PC-3 (cell line): ENCODE results near the gene SUMO3. TPM values are rescaled to one million over a fixed set of nuclear protein-coding genes. Genes with fewer than 3 reads are reported as not detected.

Source experiments
- ATAC-seq: fragments of 200-7000 bp; cut with Tn5 transposase; 2 replicates; pipeline ENCODE4 v1.9.1; 2020; ENCODE audit warnings: mild to moderate bottlenecking, moderate library complexity
- BruUV-seq: library from RNA; stranded (reverse); fragments of 400-500 nt; replicated peaks from 2 replicates; lab custom pipeline; 2021; lab: Mats Ljungman, UMichigan
- CTCF ChIA-PET: fragments of 300-600 bp; sonication (Branson Sonifier 250); formaldehyde crosslinking; loops from one replicate; lab custom pipeline; 2022; ENCODE audit warnings: antibody characterized with exemption; lab: Charles Lee
- POLR2A ChIA-PET: fragments of 300-600 bp; sonication (Branson Sonifier 250); formaldehyde crosslinking; loops from one replicate; lab custom pipeline; 2022; ENCODE audit warnings: antibody characterized with exemption; ENCODE audit not compliant: unreplicated experiment; lab: Charles Lee
- DNase-seq: peaks from one replicate; pipeline ENCODE4 v3.0.0-alpha.2; 2015
- H2AFZ ChIP-seq: fragments of 300-600 bp; sonication (generic); 2 replicates; pipeline ENCODE4 v1.6.0; 2016; ENCODE audit warnings: antibody characterized with exemption, low read length
- H3F3A ChIP-seq: fragments of 300-600 bp; sonication (generic); one replicate; pipeline ENCODE4 v1.6.0; 2017; ENCODE audit warnings: antibody characterized with exemption, low read length, control low read depth, mild to moderate bottlenecking; ENCODE audit not compliant: unreplicated experiment
- H3K27ac ChIP-seq: fragments of 300-600 bp; sonication (generic); 2 replicates; pipeline ENCODE4 v1.5.1; 2016; ENCODE audit warnings: mild to moderate bottlenecking, low read length
- H3K27me3 ChIP-seq: fragments of 300-600 bp; sonication (generic); 2 replicates; pipeline ENCODE4 v1.6.1; 2016; ENCODE audit warnings: low read length, mixed read lengths
- H3K36me3 ChIP-seq: fragments of 300-600 bp; sonication (generic); 2 replicates; pipeline ENCODE4 v1.6.1; 2016; ENCODE audit warnings: low read depth, mixed run types, low read length, mixed read lengths
- H3K4me1 ChIP-seq: fragments of 300-600 bp; sonication (generic); 2 replicates; pipeline ENCODE4 v1.5.1; 2016; ENCODE audit warnings: low read length; ENCODE audit not compliant: insufficient read depth
- H3K4me2 ChIP-seq: fragments of 300-600 bp; sonication (generic); 2 replicates; pipeline ENCODE4 v1.6.0; 2016; ENCODE audit warnings: low read length
- H3K4me3 ChIP-seq: fragments of 300-600 bp; sonication (generic); 2 replicates; pipeline ENCODE4 v1.5.1; 2016; ENCODE audit warnings: mild to moderate bottlenecking, low read length, mixed read lengths
- H3K79me2 ChIP-seq: fragments of 300-600 bp; sonication (generic); 2 replicates; pipeline ENCODE4 v1.6.1; 2017; ENCODE audit warnings: low read length, mixed read lengths
- H3K9ac ChIP-seq: fragments of 300-600 bp; sonication (generic); 2 replicates; pipeline ENCODE4 v1.6.0; 2016; ENCODE audit warnings: mild to moderate bottlenecking, low read length
- H3K9me2 ChIP-seq: fragments of 300-600 bp; sonication (generic); replicated peaks from 2 replicates; pipeline ENCODE4 v1.6.1; 2016; ENCODE audit warnings: mixed run types, low read length, mixed read lengths
- H3K9me3 ChIP-seq: fragments of 300-600 bp; sonication (generic); 2 replicates; pipeline ENCODE4 v1.6.1; 2016; ENCODE audit warnings: low read length, mixed read lengths
- H4K20me1 ChIP-seq: fragments of 300-600 bp; sonication (generic); 2 replicates; pipeline ENCODE4 v1.6.1; 2016; ENCODE audit warnings: low read length, mixed read lengths
- EZH2 ChIP-seq: fragments of 300-600 bp; sonication (generic); IDR thresholded peaks from one replicate; pipeline ENCODE4 v1.6.1; 2017; ENCODE audit warnings: antibody characterized with exemption, mild to moderate bottlenecking, low read length; ENCODE audit not compliant: unreplicated experiment
- EZH2phosphoT487 ChIP-seq: fragments of 300-600 bp; sonication (generic); IDR thresholded peaks from 2 replicates; pipeline ENCODE4 v1.6.1; 2018; ENCODE audit warnings: mild to moderate bottlenecking, antibody characterized with exemption, low read length, borderline replicate concordance
- intact Hi-C: fragments of 100-400 bp; cut with micrococcal nuclease; formaldehyde crosslinking; loops from 2 replicates; pipeline ENCODE4 v1.9.0; 2023
- total RNA-seq: library from RNA; depleted of rRNA; stranded (reverse); fragments of >200 nt; gene quantifications from 2 replicates; pipeline ENCODE4 v1.2.3, GENCODE V29; 2014
- TF ChIP-seq, protein P1 (sequence below): fragments of 300-600 bp; sonication (generic); conservative IDR thresholded peaks from 2 replicates; pipeline ENCODE4 v1.5.1; 2017; ENCODE audit warnings: antibody characterized with exemption, low read depth, mild to moderate bottlenecking, low read length

SUMO3 gene
- total RNA-seq, 1 experiment from 2014 or later: 242 TPM

- TF ChIP-seq, protein P1, sequence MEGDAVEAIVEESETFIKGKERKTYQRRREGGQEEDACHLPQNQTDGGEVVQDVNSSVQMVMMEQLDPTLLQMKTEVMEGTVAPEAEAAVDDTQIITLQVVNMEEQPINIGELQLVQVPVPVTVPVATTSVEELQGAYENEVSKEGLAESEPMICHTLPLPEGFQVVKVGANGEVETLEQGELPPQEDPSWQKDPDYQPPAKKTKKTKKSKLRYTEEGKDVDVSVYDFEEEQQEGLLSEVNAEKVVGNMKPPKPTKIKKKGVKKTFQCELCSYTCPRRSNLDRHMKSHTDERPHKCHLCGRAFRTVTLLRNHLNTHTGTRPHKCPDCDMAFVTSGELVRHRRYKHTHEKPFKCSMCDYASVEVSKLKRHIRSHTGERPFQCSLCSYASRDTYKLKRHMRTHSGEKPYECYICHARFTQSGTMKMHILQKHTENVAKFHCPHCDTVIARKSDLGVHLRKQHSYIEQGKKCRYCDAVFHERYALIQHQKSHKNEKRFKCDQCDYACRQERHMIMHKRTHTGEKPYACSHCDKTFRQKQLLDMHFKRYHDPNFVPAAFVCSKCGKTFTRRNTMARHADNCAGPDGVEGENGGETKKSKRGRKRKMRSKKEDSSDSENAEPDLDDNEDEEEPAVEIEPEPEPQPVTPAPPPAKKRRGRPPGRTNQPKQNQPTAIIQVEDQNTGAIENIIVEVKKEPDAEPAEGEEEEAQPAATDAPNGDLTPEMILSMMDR: no peak
- no peak for TF ChIP-seq EZH2phosphoT487
- no peak for TF ChIP-seq EZH2
- no peak overlapping the region for H2AFZ ChIP-seq
- no peak overlapping the region for H3K4me3 ChIP-seq
- H3K9me3 ChIP-seq: no peaks in the 10 kb centered on the region; the same call in 1 of the 2 replicates
- H3K36me3 ChIP-seq: no peaks in the 10 kb centered on the region
- no peak overlapping the region for H3K4me2 ChIP-seq
- H3F3A ChIP-seq: no peaks in the 10 kb centered on the region
- H3K4me1 ChIP-seq: peaks cover 12% of the 10 kb centered on the region
- no peaks in the 10 kb centered on the region for H3K9me2 ChIP-seq
- no peak for ATAC-seq
- H3K27me3 ChIP-seq: no peaks in the 10 kb centered on the region
- no peak overlapping the region for H3K9ac ChIP-seq
- TSS peak; percentile 55 for BruUV-seq
- H4K20me1 ChIP-seq: peaks cover 28% of the 10 kb centered on the region
- peaks cover 34% of the 10 kb centered on the region for H3K79me2 ChIP-seq
- CTCF ChIA-PET: no interaction called here
- no peak overlapping the region for H3K27ac ChIP-seq
- DNase-seq: no peak
- POLR2A ChIA-PET: no interaction called here
- intact Hi-C loops: no loop called here
Observed at GRCh38 chr21:44819283-44820243, 1.7 kb upstream of the SUMO3 start.

GRCh38 chr21:44818640-44819011 lies 764 bp upstream of the SUMO3 start:
- no peaks in the 10 kb centered on the region for H3K9me2 ChIP-seq
- H3K9me3 ChIP-seq: no peaks in the 10 kb centered on the region; the same call in 1 of the 2 replicates
- H4K20me1 ChIP-seq: peaks cover 36% of the 10 kb centered on the region
- intact Hi-C loops: no loop called here
- H3K79me2 ChIP-seq: peaks cover 43% of the 10 kb centered on the region
- TF ChIP-seq, protein P1: no peak
- TF ChIP-seq EZH2phosphoT487 (no peak), EZH2 (no peak)
- peaks cover 12% of the 10 kb centered on the region for H3K4me1 ChIP-seq
- ATAC-seq (no peak), DNase-seq (no peak)
- H3F3A ChIP-seq: no peaks in the 10 kb centered on the region
- peak overlapping the region; percentile 87 for H2AFZ ChIP-seq
- peak overlapping the region; percentile 59 for H3K27ac ChIP-seq
- BruUV-seq: no TSS peak
- CTCF ChIA-PET: no interaction called here
- H3K9ac ChIP-seq: peak overlapping the region; percentile 94
- H3K36me3 ChIP-seq: peaks cover 5% of the 10 kb centered on the region; the same call in 1 of the 2 replicates
- H3K27me3 ChIP-seq: no peaks in the 10 kb centered on the region
- H3K4me2 ChIP-seq: peak overlapping the region; percentile 96
- POLR2A ChIA-PET: no interaction called here
- H3K4me3 ChIP-seq: peak overlapping the region; percentile 99

- H3F3A ChIP-seq: no peaks in the 10 kb centered on the region
- H4K20me1 ChIP-seq: peaks cover 45% of the 10 kb centered on the region
- no peaks in the 10 kb centered on the region for H3K27me3 ChIP-seq
- peaks cover 12% of the 10 kb centered on the region for H3K4me1 ChIP-seq
- H3K79me2 ChIP-seq: peaks cover 54% of the 10 kb centered on the region
- H3K9ac ChIP-seq: peak overlapping the region; percentile 94
- H3K27ac ChIP-seq: peak overlapping the region; percentile 59
- ChIA-PET POLR2A (interaction anchor here (0.5 to 1.0 kb wide), 6 partner anchors 16 to 241 kb away, joined by 4 to 8 read pairs (median 5); partner anchors contain the start of gene UBE2G2), CTCF (no interaction called here)
- no peaks in the 10 kb centered on the region for H3K9me3 ChIP-seq
- H3K4me3 ChIP-seq: peak overlapping the region; percentile 99
- ATAC-seq (peak; percentile 89), DNase-seq (peak; percentile 92)
- H3K4me2 ChIP-seq: peak overlapping the region; percentile 98
- BruUV-seq: no TSS peak
- no peaks in the 10 kb centered on the region for H3K9me2 ChIP-seq
- peaks cover 15% of the 10 kb centered on the region; the same call in 1 of the 2 replicates for H3K36me3 ChIP-seq
- H2AFZ ChIP-seq: no peak overlapping the region
- intact Hi-C loops: loop anchor here (2.0 kb wide), 2 partner anchors 15 to 53 kb away; no protein-coding TSS in a partner anchor
- TF ChIP-seq EZH2 (no peak), EZH2phosphoT487 (no peak)
Observed at GRCh38 chr21:44817506-44817880, 369 bp downstream of the SUMO3 start.
